ENCODE measurements around the gene VWA3B.

Gene VWA3B

DNA sequence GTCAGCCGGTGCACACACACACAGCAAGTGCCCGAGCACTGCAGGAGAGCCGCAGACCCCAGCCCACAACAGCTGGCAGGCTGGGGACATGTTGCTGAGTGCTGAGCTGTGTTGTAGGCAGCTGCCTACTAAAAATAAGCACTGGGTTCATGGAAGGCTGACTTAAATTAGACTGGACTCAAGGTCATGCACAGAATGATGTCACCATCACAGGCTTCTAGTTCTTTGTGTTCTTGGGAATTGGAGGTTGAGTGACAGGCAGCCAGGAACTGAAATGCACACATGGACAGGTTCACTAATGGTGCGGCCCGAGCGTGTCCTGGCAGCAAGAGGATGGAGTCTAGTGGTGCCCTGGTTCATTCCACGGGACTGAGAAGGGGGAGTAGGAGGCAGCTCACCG is 71.3 kb downstream of the VWA3B start:
- Histone ChIP-seq H3K4me3 (no peak overlapping the region), H3K27ac (no peak overlapping the region)

DNA sequence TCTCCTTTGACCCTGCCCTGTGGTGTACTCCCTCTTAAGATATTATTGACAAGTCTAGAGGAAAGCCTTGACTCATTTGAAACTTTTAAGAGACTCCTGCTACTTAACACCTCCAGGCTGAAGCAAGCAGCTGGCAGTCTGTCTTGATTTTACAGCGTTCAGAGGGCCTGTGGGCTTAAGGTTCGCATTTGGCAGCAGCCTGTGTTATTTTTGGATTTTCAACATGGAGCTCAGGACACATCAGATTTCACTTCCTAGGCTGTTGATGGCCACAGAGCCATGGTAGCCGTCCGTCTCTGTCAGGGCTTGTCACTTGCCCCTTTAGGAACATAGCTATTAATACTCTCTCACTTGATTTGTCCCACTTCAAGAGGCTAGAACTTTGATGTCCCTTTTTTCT is 73.6 kb downstream of the VWA3B start:
- Histone ChIP-seq H3K27ac (no peak overlapping the region), H3K4me3 (no peak overlapping the region)

DNA sequence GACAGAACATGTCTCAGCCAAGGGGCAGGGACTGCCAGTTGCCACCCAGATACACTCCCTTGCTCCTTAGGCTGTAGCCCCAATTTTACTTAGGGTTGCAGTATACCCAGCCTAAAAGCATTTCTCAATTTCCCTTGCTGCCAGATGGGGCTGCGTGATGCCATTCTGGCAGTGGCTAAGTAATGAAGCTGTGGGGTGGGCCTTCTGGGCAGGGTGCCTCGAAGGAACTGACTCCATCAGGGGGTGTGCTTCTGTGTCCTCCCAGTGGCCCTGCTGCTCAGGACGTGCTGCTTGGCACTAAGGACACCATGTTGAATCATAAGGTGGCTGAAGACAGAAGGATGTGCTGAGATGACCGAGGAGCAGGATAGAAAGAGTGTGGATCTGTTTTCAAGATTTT is 74.2 kb downstream of the VWA3B start:
- H3K27ac ChIP-seq, result no peak overlapping the region
- H3K4me3 ChIP-seq, result no peak overlapping the region

DNA sequence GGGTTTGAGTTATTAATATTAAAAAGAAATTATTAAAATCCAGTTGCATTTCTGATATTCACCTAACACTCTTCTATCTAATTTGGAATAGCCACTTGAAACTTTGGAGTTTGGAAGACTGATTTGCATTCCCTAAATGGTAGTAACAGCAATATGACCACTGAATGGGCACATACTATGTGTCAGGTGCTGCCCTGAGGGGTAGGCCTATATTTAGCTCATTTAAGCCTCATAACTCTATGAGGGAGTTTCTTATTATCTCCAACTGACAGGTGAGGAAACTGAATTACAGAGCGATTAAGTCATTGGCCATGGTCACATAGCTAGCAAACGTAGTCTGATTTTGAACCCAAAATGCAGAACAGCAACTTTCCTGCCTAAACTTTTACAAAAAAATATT is 77.3 kb downstream of the VWA3B start:
- no peak overlapping the region for H3K4me3 ChIP-seq
- H3K27ac ChIP-seq, result no peak overlapping the region

DNA sequence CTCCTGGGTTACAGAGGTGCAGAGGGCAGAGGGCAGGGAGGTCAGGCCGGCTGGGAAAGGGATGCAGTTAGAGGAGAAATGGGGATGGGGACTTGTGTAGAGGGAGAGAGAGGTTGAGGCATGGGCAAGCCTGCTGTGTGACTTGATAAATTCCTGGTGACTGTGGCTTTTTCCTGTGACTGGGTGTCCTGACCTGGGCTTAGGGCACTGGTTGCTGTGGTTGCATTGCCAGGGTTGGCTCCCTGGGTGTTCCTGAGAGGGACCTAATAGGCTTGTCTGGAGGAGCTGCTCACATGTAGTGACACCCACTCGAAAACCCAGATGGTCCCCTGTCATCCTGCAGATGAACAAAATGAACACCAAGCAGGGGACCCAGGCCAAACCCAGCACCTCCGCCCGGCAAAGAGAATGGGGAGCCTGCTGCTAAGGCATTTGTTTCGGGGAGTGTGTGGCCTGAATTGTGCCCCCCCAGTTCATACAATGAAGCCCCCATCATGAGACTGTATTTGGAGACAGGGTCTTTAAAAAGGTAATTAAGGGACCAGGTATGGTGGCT is 78.6 kb downstream of the VWA3B start:
- H3K27ac ChIP-seq, result no peak overlapping the region
- H3K4me3 ChIP-seq, result no peak overlapping the region

- H3K4me3 ChIP-seq, result no peak overlapping the region
Measured at GRCh38 chr2:98167916-98168315, 80.9 kb downstream of the VWA3B start.

DNA sequence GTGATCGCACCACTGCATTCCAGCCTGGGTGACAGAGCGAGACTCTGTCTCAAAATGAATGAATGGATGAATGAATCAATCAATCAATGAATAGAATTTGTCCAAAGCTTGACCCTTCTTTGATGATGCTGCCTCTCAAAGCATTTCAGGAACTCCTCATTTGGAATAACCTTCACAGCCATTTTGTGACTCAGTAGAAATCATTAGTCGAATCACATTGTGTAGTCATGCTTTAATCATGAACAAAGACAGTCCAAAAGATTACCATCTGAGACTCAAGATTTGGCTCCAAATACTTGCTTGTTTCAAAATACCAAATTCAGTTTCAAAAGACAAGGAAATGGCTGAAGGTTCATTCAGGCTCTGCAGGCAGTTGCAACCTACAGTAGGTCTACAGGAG is 83.1 kb downstream of the VWA3B start:
- Histone ChIP-seq H3K27ac (no peak overlapping the region), H3K4me3 (no peak overlapping the region)

More at GRCh38 chr2:98167916-98168315, 80.9 kb downstream of the VWA3B start:
- H3K27ac ChIP-seq, result no peak overlapping the region

DNA sequence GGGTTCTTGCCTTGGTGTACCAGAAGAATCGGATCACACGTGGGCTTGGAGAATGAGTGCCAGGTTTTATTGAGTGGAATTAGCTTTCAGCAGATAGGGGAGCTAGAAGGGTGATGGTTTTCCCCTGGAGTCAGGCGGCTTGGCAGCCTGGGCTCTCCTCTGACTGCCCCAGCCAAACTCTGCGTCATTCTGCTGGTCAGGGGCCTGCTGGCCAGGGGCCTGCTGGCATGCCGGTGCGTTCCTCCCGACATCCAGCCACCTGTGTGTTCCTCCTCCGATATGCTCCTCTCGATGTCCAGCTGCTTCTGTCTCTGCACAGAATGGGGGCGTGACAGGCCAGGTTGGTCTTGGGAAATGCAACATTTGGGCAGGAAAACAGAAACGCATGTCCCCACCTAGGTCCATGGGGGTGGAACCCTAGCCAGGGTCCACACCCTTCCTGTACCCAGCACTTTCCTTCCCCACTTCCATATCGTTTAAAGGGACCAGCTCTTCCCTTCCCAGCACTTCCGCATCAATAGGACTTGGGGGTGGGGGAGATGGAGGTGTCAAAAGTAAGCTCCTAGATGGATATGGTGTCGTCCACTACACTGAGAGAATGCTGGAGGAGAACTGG is 85.3 kb downstream of the VWA3B start:
- Histone ChIP-seq H3K4me3 (no peak overlapping the region), H3K27ac (no peak overlapping the region)

DNA sequence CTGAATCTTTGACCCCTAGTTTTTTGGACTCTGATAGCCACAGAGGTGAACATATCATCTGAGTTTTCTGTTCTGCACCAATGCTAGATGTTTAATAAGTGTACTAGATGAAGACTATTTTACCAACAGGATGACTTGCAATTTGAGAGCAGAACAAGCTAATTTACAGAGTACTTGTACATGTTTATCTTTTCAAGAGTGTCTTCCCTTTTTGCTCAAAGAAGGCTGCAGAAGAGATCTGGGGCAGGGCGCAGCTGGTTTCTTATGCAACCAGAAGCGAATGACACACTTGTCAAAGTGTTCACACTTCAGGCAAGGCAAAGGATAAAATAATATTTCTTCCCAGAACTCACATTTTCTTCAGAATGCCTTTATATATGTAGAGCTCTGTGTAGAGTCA is 86.0 kb downstream of the VWA3B start:
- no peak overlapping the region for H3K27ac ChIP-seq

GRCh38 chr2:98175811-98176210 is 88.8 kb downstream of the VWA3B start:
- Histone ChIP-seq H3K27ac (no peak overlapping the region), H3K4me3 (no peak overlapping the region)

More for the DNA sequence above, 86.0 kb downstream of the VWA3B start:
- H3K4me3 ChIP-seq, result no peak overlapping the region

GRCh38 chr2:98177286-98177685 is 90.3 kb downstream of the VWA3B start:
- no peak overlapping the region for H3K27ac ChIP-seq

DNA sequence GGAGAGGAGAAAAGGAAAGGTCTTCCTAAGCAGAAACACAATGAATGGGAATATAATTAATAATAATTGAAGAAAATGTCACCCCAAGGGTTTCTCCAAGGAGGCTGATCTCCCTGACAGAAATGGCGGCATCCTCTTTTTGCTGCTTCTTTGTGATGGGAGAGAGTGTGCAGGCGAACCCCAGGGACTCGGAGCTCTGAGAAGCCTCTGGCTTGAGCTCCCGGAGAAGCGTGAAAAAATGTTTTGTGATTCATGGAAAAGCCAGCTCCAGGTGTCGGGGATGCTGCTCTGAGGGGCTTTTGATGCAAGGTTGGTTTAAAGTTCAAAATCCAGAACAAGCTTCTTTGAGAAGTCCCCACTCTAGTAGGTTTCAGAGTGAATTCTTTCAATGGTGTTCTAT is 91.0 kb downstream of the VWA3B start:
- Histone ChIP-seq H3K4me3 (no peak overlapping the region), H3K27ac (no peak overlapping the region)

More at GRCh38 chr2:98177286-98177685, 90.3 kb downstream of the VWA3B start:
- H3K4me3 ChIP-seq, result no peak overlapping the region

DNA sequence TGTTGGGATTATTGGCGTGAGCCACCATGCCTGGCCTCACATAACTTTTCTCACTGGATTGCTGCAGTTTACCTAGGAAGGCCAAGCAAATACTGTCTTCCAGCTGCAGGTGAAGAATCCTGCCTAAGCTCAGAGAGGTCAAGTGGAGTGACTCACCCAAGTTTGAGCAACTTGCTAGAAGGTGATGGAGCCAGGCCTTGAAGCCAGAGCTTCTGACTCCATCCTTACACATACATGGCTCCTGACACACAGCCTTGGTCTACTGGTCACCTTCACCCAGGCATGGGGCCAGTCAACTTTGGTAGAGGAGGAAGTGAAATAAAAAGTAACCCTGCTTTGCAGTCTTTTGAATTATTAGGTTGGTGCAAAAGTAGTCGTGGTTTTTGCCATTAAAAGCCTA is 93.5 kb downstream of the VWA3B start:
- H3K4me3 ChIP-seq, result no peak overlapping the region
- no peak overlapping the region for H3K27ac ChIP-seq

GRCh38 chr2:98181346-98181745 is 94.4 kb downstream of the VWA3B start:
- H3K27ac ChIP-seq, result no peak overlapping the region
- no peak overlapping the region for H3K4me3 ChIP-seq

GRCh38 chr2:98185801-98186200 is 98.8 kb downstream of the VWA3B start:
- Histone ChIP-seq H3K4me3 (no peak overlapping the region), H3K27ac (no peak overlapping the region)

- Histone ChIP-seq H3K27ac (no peak overlapping the region), H3K4me3 (no peak overlapping the region)
Measured at GRCh38 chr2:98187194-98187593, 100.2 kb downstream of the VWA3B start.

DNA sequence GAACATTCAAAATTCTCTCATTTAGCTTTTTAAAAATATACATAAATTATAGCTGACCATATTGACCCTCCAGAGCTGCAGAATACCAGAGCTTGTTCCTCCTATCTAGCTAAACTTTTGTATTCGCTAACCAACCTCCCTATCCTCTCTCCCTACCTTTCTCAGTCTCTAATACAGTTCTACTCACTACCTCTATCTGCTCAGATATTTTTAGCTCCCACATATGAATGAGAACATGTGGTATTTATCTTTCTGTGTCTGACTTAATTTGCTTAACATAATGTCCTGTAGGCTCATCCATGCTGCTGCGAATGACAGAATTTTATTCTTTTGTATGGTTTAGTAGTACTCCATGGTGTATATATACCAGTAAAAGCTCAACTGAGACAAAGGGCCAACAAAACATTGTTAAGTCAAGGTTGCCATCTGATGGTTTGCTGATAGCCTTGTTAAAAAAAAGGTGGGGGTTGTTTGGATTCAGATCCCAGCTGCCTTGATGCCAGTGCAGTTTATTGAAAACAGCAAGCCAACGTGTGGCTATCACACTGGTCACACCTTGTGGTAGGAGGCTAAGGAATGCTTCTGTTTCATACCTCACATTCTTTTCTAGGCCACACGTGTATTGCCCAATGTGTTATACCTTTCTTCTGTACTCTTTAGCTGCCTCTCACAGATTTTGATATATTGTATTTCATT is 101.5 kb downstream of the VWA3B start:
- no peak overlapping the region for H3K27ac ChIP-seq
- no peak overlapping the region for H3K4me3 ChIP-seq

DNA sequence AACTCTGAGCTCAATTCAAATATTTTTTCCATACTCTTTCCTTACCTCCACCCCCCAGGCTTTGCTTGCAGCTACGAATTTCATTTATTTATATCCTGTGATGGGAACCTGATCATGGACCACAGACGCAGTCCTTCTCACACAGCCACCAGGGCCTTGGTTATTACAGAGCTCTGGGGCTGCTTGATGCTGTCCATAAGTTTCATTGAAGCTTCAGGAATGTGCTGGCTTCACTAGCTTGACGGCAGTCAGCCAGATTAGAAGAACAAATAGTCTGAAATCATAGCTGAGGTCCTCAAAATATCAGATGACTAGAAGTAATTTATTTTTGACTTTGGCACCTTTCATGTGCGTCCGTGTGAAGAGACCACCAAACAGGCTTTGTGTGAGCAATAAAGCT is 104.9 kb downstream of the VWA3B start:
- H3K27ac ChIP-seq, result no peak overlapping the region
- H3K4me3 ChIP-seq, result no peak overlapping the region

GRCh38 chr2:98201576-98201975 is 114.6 kb downstream of the VWA3B start:
- Histone ChIP-seq H3K27ac (no peak overlapping the region), H3K4me3 (no peak overlapping the region)

DNA sequence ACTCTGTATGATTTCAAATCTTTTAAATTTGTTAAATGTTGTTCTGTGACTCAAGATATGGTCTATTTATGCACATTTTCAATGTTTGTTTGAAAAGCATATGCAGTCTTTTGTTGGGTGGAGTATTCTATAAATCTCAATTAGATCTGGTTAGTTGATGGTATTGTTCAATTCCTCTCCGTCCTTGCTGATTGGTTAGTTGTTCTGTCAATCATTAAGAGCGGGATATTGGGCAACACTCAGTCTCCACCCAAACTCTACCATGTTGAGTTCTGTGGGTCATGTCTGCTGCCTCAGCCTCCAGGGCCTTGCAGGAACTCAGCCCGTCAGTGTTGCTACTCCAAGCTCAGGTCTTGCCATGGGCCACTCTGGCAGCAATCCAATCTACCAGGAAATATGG is 118.9 kb downstream of the VWA3B start:
- no peak overlapping the region for H3K27ac ChIP-seq
- H3K4me3 ChIP-seq, result no peak overlapping the region

All from skin epidermis (tissue), 12 donors.